H1 (cell line): ENCODE results near the gene DEDD. TPM values are rescaled to one million over a fixed set of nuclear protein-coding genes. Genes with fewer than 3 reads are reported as not detected.

ENCODE experiments used
- BRCA1 ChIP-seq: IDR thresholded peaks from 2 replicates; pipeline ENCODE4 v1.6.1; 2012; ENCODE audit warnings: low read depth, low read length, improper control_type of control experiment
- CBX5 ChIP-seq: fragments of 300-800, 300-1000 bp; sonication (generic); IDR thresholded peaks from 2 replicates; pipeline ENCODE4 v1.7.1; 2016; ENCODE audit warnings: antibody characterized with exemption, low read length, low read depth
- MAFK ChIP-seq: IDR thresholded peaks from 2 replicates; pipeline ENCODE4 v1.6.1; 2012; ENCODE audit warnings: low read depth, mild to moderate bottlenecking, improper control_type of control experiment, low read length
- RAD21 ChIP-seq, 2 experiments: IDR thresholded peaks in 1 of 2; conservative IDR thresholded peaks in 1 of 2; 2 replicates each; pipeline ENCODE4 v1.6.1; 2011; ENCODE audit warnings: low read depth in 2 of 2, low read length in 2 of 2, improper control_type of control experiment in 1 of 2, inconsistent platforms in 1 of 2, mild to moderate bottlenecking in 1 of 2, moderate library complexity in 1 of 2
- RBBP5 ChIP-seq: IDR thresholded peaks from 2 replicates; pipeline ENCODE4 v1.7.1; 2012; ENCODE audit warnings: low read depth, mild to moderate bottlenecking, inconsistent platforms, low read length, moderate library complexity, borderline replicate concordance
- polyA plus RNA-seq, 7 experiments: library from polyadenylated mRNA; depleted of rRNA in 3 of 7; stranded (reverse) in 5 of 7; unstranded in 2 of 7; fragments of >200 nt in 5 of 7; fragments of 200-250 nt in 2 of 7; gene quantifications; 1 replicate in 5 of 7; 2 replicates in 1 of 7; 4 replicates in 1 of 7; pipeline versions ENCODE4 v1.2.1 to v1.2.3, GENCODE V29; 2011 to 2013; ENCODE audit warnings: missing spikeins in 2 of 7, mixed read lengths in 2 of 7
- total RNA-seq: library from RNA; stranded (reverse); fragmentation: NEBNext Ultra II Directional; extraction: Animal tissue kit (Norgen Biotek cat#: 25700); gene quantifications from 2 replicates; pipeline ENCODE4 v1.2.1, GENCODE V29; 2021

The DEDD gene
- total and polyA plus RNA-seq, 2 of the 8 experiments (the other 6 are each of a cell fraction or from before 2014, with no cell fraction given), result 42.6 to 55.9 TPM

GRCh38 chr1:161159087-161159912 is 26.8 kb upstream of the DEDD start, which contains the start of gene USP21 (continued):
- TF ChIP-seq CBX5, result no peak
- TF ChIP-seq MAFK, result no peak
- TF ChIP-seq RAD21 (IDR thresholded peaks at IDR 0.05 in 1 of 2, conservative IDR thresholded peaks at IDR 0.05 in 1 of 2; ENCODE audit: low read depth in 2 of 2, low read length in 2 of 2), result no peak
- TF ChIP-seq BRCA1, result no peak
- TF ChIP-seq RBBP5, result no peak
